Dendritic cell treated with granulocyte-macrophage colony-stimulating factor and Interleukin-4, amounts not matched to agents 40 ng/mL and 50 ng/mL, for 4 days (primary cell): Measurements from ENCODE around the gene PBX1.

Experiments
- H3K27ac Mint-ChIP-seq: one replicate; pipeline ENCODE4 v1.8.0; 2022; ENCODE audit warnings: mild to moderate bottlenecking, mixed read lengths
- H3K27me3 Mint-ChIP-seq: one replicate; pipeline ENCODE4 v1.8.0; 2022; ENCODE audit warnings: mild to moderate bottlenecking, mixed read lengths
- H3K36me3 Mint-ChIP-seq: one replicate; pipeline ENCODE4 v1.8.0; 2022; ENCODE audit warnings: low read depth, mixed read lengths
- H3K4me1 Mint-ChIP-seq: one replicate; pipeline ENCODE4 v1.8.0; 2022; ENCODE audit warnings: low read depth, mixed read lengths
- H3K4me3 Mint-ChIP-seq: one replicate; pipeline ENCODE4 v1.8.0; 2022; ENCODE audit warnings: mild to moderate bottlenecking, moderate library complexity, mixed read lengths
- H3K9me3 Mint-ChIP-seq: one replicate; pipeline ENCODE4 v1.8.0; 2022; ENCODE audit warnings: mixed read lengths
- intact Hi-C: fragments of 100-400 bp; cut with micrococcal nuclease; formaldehyde crosslinking; loops from one replicate; pipeline ENCODE4 v1.15.0; 2022

Gene PBX1

GRCh38 chr1:164784960-164785359, 226.0 kb downstream of the PBX1 start:
- peaks cover 20% of the 10 kb centered on the region for H3K27me3 Mint-ChIP-seq
- no peak overlapping the region for H3K27ac Mint-ChIP-seq
- intact Hi-C loops: no loop called here
- peaks cover 5% of the 10 kb centered on the region for H3K4me1 Mint-ChIP-seq
- no peaks in the 10 kb centered on the region for H3K36me3 Mint-ChIP-seq
- H3K9me3 Mint-ChIP-seq: no peaks in the 10 kb centered on the region
- H3K4me3 Mint-ChIP-seq: no peak overlapping the region

DNA sequence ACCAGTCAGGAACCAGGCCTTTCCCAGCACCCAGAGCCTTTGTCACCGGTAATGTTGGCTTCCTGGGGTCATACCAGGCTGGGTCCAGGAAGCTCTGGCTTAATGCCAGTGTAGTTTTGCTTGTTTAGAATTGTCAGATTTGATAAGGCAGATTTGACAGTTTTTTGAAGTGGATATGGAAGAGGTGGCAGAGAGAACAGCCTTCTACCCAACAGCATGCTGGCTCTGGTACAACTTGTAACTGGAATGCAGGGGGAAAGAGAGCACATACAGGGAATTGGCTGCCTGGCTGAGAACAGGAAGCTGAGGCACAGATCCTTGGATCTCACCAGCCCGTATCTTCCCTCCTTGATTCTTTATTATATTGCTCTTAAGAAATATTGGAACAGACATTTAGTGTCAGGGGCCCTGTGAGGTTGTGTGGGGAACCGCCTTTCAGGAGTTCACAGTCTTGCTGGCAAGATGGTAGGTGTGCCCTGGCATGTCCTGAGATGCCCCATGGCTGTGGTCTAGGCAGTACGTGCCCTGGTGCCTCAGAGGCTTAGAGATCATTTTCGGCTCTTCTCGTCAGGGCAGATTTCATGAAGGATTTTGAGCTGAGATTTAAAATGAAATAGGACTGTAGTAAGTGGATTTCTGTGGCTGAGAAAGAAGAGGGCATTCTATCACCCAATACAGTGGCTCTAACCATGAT, 227.0 kb downstream of the PBX1 start:
- intact Hi-C loops: loop anchor here (2.0 kb wide), 2 partner anchors 1257 to 1375 kb away; no protein-coding TSS in a partner anchor
- H3K36me3 Mint-ChIP-seq: no peaks in the 10 kb centered on the region
- H3K4me1 Mint-ChIP-seq: peaks cover 5% of the 10 kb centered on the region
- H3K27me3 Mint-ChIP-seq: peaks cover 14% of the 10 kb centered on the region
- H3K27ac Mint-ChIP-seq: no peak overlapping the region
- H3K9me3 Mint-ChIP-seq: no peaks in the 10 kb centered on the region
- H3K4me3 Mint-ChIP-seq: no peak overlapping the region

DNA sequence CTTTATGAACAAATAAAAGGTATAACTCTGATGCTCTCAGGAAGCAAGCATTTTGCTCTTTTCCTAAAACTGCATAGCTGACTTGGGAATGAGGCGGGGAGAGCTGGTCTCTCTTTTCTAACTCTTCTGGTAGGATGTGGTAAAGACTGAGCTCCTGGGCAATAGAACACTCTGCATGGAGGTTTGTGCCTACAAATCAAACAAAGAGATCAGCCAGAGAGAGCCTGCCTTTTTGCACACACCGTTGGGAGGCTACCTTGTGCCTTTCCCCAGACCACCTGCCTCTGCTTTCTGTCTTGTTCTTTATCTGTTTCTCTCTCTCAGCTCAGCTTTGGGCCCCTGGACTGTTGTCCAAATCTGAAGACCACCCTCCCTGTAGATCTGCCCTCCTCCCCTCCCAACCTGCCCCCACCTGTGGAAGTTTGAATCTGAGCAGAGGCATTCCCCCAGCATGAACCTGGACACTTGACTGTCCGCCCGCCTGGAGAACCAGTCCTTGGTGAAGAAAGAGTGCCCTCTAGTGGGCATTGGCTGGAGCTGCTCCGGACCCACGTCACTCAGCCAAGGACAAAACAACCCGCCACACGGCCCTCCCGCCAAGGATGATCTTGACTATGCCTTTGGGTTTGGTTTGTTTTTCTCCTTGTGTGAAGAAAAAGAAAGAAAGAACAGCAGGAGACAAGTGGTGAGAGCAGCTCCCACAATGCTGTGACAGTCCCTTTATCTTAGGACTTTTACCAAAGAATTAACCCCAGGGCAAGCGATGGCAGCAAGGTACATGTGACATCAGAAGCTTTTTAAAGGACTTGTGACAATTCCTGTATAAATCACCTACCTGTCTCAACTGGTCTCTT, 228.2 kb downstream of the PBX1 start:
- Mint-ChIP-seq H3K4me3 (no peak overlapping the region), H3K27ac (no peak overlapping the region), H3K27me3 (peaks cover 12% of the 10 kb centered on the region), H3K36me3 (no peaks in the 10 kb centered on the region), H3K9me3 (no peaks in the 10 kb centered on the region), H3K4me1 (peaks cover 5% of the 10 kb centered on the region)
- intact Hi-C loops: loop anchor here (1.0 to 2.0 kb wide), 3 partner anchors 113 to 1376 kb away; no protein-coding TSS in a partner anchor

DNA sequence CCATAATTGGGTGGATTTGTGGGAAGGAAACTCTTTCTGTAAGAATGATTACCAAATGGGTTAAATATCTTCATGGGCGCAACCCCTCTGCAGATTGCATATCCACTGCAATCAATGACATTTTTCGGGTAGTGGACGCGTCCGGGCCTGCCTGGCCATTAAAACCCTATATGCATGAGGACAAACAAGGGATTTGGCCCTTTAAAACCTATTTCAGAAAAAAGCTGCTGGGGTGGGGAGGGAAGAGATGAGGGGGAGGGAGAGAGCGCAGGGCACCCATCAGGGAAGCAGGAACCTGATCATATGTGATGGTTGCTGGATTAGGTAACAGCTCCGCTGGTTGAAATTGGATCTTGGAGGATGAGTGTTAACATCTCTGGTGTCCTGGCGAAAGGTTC, 228.8 kb downstream of the PBX1 start:
- Mint-ChIP-seq H3K4me3 (no peak overlapping the region), H3K36me3 (no peaks in the 10 kb centered on the region), H3K4me1 (peaks cover 5% of the 10 kb centered on the region), H3K27ac (no peak overlapping the region), H3K27me3 (peaks cover 12% of the 10 kb centered on the region), H3K9me3 (no peaks in the 10 kb centered on the region)
- intact Hi-C loops: loop anchor here (1.0 to 2.0 kb wide), 3 partner anchors 114 to 1377 kb away; no protein-coding TSS in a partner anchor

GRCh38 chr1:164790081-164790480, 231.1 kb downstream of the PBX1 start:
- intact Hi-C loops: no loop called here
- Mint-ChIP-seq H3K27ac (no peak overlapping the region), H3K4me3 (no peak overlapping the region), H3K27me3 (peaks cover 12% of the 10 kb centered on the region), H3K36me3 (no peaks in the 10 kb centered on the region), H3K9me3 (no peaks in the 10 kb centered on the region), H3K4me1 (peaks cover 5% of the 10 kb centered on the region)

GRCh38 chr1:164792410-164793004, 233.5 kb downstream of the PBX1 start:
- H3K36me3 Mint-ChIP-seq: no peaks in the 10 kb centered on the region
- H3K9me3 Mint-ChIP-seq: no peaks in the 10 kb centered on the region
- H3K27me3 Mint-ChIP-seq: peaks cover 2% of the 10 kb centered on the region
- H3K4me3 Mint-ChIP-seq: no peak overlapping the region
- intact Hi-C loops: no loop called here
- H3K27ac Mint-ChIP-seq: no peak overlapping the region
- H3K4me1 Mint-ChIP-seq: no peaks in the 10 kb centered on the region

DNA sequence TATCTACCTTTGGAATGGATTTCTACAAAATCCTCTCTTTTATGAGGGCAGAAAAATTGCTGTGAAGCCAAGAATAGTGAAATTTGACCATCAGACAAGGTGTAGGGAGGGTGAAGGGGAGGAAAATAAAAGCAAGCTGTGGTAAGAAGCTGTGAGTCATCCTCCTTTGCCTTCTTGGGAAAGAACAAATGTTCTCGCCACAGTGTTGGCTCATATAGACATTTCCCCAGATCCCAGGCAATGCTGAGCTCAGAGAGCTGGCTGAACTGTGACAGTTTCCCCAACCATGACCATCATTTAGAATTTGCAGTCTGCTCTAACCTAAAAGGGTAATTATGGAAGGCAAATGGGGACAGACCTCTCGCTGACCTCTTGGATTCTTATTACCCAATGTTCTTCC, 235.4 kb downstream of the PBX1 start:
- H3K27me3 Mint-ChIP-seq: no peaks in the 10 kb centered on the region
- no peak overlapping the region for H3K4me3 Mint-ChIP-seq
- H3K27ac Mint-ChIP-seq: no peak overlapping the region
- no peaks in the 10 kb centered on the region for H3K36me3 Mint-ChIP-seq
- intact Hi-C loops: no loop called here
- no peaks in the 10 kb centered on the region for H3K9me3 Mint-ChIP-seq
- no peaks in the 10 kb centered on the region for H3K4me1 Mint-ChIP-seq

DNA sequence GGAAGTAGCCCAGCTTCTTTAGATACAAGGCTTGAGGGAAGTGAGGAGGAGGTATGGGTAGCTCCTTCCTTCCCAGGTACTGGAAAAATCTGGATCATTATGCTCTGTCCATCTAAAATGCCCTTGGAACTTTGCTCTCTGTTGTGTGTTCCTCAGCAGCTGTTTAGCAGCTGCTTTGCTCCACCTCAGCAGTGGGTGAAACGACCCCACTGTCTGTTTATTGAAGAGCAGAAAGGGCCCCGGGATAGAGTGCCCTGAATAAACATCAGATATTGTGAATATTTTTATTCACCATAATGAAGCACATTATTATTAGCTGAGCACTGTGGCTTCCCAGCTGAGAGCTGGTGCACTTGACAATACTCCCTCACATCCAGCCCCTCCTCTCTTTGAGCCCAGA, 237.9 kb downstream of the PBX1 start:
- H3K9me3 Mint-ChIP-seq: no peaks in the 10 kb centered on the region
- H3K36me3 Mint-ChIP-seq: no peaks in the 10 kb centered on the region
- intact Hi-C loops: no loop called here
- H3K27ac Mint-ChIP-seq: no peak overlapping the region
- H3K27me3 Mint-ChIP-seq: no peaks in the 10 kb centered on the region
- no peak overlapping the region for H3K4me3 Mint-ChIP-seq
- no peaks in the 10 kb centered on the region for H3K4me1 Mint-ChIP-seq

DNA sequence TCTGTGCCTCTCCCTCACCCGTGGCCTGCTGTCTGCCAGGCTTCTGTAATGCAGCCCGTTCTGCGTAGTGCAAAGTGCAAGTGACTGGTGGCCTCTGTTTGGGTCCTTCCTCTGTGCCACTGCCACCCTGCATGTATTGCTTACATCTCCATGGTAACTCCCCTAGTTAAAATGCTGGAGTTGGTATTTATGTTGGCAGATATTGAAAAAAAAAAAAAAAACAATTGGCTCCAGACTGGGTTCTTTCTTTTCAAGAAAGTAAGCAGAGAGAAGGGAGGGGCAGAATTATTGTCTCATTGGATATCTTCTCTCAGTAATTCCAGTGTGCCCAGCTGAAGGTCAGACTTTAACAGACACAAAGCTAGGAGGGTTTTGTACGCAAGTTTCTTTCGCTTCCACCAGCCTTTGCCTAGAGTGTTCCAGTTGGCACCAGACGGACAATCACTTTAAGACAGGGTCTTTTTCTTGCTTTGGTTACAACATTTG, 242.3 kb downstream of the PBX1 start:
- Mint-ChIP-seq H3K27ac (no peak overlapping the region), H3K27me3 (no peaks in the 10 kb centered on the region), H3K4me3 (no peak overlapping the region), H3K36me3 (no peaks in the 10 kb centered on the region), H3K4me1 (no peaks in the 10 kb centered on the region), H3K9me3 (no peaks in the 10 kb centered on the region)
- intact Hi-C loops: no loop called here

- Mint-ChIP-seq H3K4me3 (no peak overlapping the region), H3K4me1 (no peaks in the 10 kb centered on the region), H3K9me3 (no peaks in the 10 kb centered on the region), H3K27me3 (no peaks in the 10 kb centered on the region), H3K27ac (no peak overlapping the region), H3K36me3 (no peaks in the 10 kb centered on the region)
- intact Hi-C loops: no loop called here
Observed at GRCh38 chr1:164801791-164802502, 243.0 kb downstream of the PBX1 start.

DNA sequence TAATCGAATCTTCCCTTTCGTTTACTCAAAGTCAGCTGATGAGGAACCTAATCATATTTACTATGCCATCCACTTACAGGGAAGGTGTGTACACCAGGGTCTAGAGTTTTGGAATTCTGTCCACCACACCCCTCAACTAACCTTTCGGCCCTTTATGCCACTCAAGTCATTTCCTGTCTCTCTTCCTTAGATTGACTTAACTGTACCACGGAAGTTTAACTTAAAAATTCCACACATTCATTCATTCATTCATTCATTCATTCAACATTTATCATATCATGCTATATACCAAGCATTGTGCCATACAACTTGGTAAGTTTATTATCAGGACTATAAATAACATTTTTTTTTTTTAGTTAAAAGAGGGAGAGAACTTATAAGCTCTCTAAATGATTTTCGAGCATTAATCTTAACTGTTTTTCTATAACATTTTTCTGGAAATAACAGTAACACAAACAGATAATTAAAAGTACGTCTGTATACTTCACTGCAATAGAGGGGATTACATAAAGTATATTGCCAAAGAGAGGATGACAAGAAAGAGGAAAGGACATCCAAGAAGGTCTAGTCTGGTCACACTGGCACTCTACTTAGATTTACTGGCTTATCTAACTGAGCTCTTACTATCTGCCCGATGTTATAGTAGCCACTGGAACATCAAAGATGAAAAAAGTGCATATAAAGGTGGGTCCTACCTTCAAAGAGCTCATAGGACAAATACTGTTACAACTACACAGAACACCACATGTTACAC, 243.7 kb downstream of the PBX1 start:
- H3K9me3 Mint-ChIP-seq: no peaks in the 10 kb centered on the region
- H3K27me3 Mint-ChIP-seq: no peaks in the 10 kb centered on the region
- H3K27ac Mint-ChIP-seq: no peak overlapping the region
- no peak overlapping the region for H3K4me3 Mint-ChIP-seq
- intact Hi-C loops: no loop called here
- H3K4me1 Mint-ChIP-seq: no peaks in the 10 kb centered on the region
- no peaks in the 10 kb centered on the region for H3K36me3 Mint-ChIP-seq

- H3K4me3 Mint-ChIP-seq: no peak overlapping the region
- H3K9me3 Mint-ChIP-seq: no peaks in the 10 kb centered on the region
- H3K27ac Mint-ChIP-seq: no peak overlapping the region
- no peaks in the 10 kb centered on the region for H3K36me3 Mint-ChIP-seq
- intact Hi-C loops: no loop called here
- H3K27me3 Mint-ChIP-seq: no peaks in the 10 kb centered on the region
- no peaks in the 10 kb centered on the region for H3K4me1 Mint-ChIP-seq
Observed at GRCh38 chr1:164803366-164803765, 244.4 kb downstream of the PBX1 start.

DNA sequence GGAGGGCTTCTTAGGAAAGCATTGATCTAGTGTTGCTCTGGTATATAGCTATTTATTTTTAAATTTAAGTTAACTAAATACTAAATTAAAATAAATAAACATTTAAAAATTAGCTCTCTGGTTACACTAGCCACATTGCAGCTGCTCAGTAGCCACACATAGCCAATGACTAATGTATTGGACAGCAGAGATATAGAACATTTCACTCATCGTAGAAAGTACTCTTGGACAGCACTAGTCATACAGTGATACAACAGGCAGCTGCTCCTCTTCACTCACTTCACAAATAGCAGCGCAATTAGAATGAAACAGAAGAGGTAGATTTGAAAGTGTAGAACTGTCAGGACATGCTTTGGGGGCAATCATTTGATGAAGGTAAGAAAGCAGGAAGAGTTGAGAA, 245.4 kb downstream of the PBX1 start:
- Mint-ChIP-seq H3K27ac (no peak overlapping the region), H3K27me3 (no peaks in the 10 kb centered on the region), H3K4me1 (no peaks in the 10 kb centered on the region), H3K9me3 (no peaks in the 10 kb centered on the region), H3K4me3 (no peak overlapping the region), H3K36me3 (no peaks in the 10 kb centered on the region)
- intact Hi-C loops: no loop called here
